ENCODE data around the gene SBF1.
"Not testable (repeated sequence)": the region's sequence is repeated elsewhere in the genome, so short reads cannot be mapped to it uniquely, and the experiment has no call there.

SBF1 gene, protein sequence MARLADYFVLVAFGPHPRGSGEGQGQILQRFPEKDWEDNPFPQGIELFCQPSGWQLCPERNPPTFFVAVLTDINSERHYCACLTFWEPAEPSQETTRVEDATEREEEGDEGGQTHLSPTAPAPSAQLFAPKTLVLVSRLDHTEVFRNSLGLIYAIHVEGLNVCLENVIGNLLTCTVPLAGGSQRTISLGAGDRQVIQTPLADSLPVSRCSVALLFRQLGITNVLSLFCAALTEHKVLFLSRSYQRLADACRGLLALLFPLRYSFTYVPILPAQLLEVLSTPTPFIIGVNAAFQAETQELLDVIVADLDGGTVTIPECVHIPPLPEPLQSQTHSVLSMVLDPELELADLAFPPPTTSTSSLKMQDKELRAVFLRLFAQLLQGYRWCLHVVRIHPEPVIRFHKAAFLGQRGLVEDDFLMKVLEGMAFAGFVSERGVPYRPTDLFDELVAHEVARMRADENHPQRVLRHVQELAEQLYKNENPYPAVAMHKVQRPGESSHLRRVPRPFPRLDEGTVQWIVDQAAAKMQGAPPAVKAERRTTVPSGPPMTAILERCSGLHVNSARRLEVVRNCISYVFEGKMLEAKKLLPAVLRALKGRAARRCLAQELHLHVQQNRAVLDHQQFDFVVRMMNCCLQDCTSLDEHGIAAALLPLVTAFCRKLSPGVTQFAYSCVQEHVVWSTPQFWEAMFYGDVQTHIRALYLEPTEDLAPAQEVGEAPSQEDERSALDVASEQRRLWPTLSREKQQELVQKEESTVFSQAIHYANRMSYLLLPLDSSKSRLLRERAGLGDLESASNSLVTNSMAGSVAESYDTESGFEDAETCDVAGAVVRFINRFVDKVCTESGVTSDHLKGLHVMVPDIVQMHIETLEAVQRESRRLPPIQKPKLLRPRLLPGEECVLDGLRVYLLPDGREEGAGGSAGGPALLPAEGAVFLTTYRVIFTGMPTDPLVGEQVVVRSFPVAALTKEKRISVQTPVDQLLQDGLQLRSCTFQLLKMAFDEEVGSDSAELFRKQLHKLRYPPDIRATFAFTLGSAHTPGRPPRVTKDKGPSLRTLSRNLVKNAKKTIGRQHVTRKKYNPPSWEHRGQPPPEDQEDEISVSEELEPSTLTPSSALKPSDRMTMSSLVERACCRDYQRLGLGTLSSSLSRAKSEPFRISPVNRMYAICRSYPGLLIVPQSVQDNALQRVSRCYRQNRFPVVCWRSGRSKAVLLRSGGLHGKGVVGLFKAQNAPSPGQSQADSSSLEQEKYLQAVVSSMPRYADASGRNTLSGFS (N-terminal part only)

DNA sequence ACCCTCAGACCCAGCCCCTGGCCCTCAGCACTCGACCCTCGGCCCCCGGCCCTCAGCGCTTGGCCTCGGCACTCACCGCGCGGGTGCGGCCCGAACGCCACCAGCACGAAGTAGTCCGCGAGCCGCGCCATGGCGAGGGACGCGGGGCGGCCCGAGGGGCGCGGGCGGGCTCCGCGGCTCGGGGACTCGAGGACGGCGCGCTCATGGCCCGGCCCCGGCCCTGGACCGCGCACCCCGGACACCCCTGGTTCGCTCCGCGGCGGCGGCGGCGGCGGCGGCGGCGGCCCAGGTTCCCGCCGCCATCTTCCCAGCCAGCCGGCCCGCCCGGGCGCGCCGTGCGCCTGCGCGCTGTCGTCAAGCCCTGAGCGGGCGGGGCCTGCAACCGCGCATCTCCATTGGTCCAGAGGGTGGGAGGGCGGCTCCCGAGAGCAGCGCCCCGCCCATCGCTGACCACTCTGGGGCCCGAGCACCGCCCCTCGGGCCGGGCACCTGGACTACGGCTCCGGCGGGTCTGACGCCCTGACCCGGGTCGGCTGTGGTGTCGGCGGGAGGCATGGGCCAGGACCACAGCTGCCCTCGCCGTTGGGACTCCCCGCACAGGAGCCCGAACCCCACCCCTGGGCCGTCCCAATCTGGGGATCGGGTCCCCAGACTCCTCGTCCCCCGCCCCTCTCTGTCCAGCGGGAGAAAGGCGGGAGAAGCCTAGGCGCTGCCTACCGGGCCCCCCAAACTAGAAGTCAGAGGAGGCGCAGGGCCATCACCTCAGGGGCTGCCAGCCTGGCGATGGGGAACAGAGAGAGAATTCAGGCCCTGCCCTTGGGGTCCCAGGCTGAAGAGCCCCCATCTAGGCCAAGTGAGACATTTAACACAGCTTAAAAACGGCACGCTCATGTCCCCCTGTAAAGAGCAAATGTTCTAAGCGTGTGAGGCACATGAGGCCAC, at the start of gene SBF1:
Gene SBF1, minus strand, starts transcription at position 326 of the 942 bp plus-strand sequence. Its CDS starts 195 bp downstream, at position 131.
- DNase-seq: peak; percentile 80 to 81

DNA sequence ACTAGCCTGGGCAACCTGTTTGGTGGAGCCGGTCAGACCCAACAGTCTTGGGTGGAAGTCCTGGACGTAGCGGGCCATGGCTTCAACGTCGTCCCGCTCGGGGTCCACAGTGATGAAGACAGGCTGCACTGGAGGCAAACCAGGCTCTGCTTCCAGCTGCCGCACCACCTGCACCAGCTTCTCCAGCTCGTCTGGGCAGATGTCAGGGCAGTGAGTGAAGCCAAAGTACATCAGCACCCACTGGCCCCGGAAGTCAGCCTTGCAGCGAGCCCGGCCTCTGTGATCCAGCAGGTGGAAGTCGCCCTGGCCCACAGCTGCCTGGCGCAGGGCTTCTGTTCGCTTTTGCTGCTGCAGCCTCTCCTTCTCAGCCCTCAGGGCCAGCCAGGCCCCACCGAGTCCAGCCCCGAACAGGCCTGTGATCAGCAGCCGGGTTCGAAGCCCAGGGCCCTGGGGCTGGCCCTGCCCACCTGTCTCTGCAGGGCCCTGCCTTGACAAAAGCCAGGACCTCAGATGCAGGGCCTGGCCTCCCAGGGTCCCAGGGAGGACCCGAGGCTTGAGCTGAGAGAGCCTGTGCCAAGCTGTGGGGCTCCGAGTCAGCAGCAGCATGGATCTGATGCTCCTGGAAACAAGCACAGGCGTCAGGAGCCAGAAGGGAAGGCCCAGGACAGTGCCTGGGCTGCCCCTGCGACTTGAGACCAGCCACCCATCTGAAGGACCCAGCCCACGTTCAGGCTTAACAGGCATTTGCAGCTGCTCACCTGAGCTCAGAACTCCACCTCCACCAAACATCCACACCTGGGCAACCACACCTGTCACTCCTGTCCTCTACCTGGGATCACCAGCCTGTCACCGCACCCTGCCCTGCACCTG, 49.2 kb upstream of the SBF1 start:
- DNase-seq: no peak

DNA sequence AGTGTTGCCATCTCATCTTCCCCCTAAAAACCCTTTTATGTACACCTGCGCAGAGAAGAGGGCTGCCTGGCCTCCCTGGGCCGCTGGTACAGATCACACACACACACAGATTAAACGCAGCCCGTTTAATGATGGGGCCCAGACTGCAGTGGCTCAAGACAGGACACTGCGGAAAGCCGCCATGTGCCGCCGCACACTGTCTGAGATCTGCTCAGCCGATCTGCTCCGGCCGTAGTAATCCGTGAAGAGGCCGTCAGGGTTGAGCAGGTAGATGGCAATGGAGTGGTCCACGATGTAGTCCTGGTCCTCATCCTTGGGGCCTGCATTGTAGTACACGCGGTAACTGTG, 48.6 kb upstream of the SBF1 start:
- DNase-seq: no peak

DNA sequence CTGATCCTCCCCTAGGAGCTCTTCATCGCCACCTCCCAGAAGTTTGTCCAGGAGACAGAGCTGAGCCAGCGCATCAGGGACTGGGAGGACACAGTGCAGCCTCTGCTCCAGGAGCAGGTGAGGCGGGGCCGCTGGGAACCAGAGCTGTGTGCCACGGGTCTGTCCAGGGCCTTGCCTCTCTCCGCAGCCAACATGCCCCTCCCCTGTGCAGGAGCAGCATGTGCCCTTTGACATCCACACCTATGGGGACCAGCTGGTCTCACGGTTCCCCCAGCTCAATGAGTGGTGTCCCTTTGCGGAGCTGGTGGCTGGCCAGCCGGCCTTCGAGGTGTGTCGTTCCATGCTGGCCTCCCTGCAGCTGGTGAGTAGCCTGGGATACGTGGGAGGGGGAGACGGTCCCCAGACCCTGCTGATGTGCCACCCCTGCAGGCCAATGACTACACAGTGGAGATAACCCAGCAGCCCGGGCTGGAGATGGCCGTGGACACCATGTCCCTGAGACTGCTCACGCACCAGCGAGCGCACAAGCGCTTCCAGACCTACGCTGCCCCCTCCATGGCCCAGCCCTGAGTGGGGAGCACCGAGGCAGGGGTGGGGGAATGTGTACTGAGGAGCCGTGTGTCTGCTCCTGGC, 48.1 kb upstream of the SBF1 start:
- no peak for DNase-seq

DNA sequence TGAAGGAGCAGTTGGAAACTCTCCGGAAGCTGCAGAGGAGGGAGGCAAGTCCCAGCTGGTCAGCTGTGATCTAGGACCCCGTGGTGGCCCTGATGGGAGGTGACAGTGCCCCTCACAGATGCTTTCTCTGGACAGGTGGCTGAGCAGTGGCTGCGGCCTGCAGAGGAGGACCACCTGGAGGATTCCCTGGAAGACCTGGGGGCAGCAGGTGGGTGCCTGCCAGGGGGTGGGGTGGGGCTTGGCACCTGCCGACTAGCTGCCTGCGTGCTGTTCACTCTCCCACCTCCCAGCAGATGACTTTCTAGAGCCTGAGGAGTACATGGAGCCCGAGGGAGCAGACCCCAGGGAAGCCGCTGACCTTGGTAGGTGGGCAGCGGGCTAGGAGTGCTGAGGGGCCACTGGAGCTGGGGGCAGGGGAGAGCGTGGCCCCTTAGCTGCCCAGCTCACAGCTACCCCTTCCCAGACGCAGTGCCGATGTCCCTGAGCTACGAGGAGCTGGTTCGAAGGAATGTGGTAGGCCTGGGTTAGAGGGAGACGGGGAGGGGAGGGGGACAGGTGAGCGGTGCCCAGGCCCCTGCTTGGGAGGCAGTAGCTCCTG, 47.5 kb upstream of the SBF1 start:
- DNase-seq: no peak

DNA sequence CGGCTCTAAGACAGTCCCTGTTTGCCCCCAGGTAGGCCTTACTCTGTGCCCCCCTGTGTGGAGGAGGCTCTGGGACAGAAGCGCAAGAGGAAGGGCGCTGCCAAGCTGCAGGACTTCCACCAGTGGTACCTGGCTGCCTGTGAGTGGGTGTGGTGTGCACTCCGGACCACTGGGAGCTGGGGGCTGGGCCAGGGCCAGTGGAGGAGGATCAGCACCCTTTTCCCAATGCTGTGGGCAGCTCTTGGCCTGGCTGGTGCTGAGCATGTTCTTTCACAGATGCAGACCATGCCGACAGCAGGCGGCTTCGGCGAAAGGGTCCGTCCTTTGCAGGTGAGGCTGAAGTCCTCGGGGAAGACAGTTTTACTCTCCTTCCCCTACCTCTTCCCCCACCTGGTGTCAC, 46.9 kb upstream of the SBF1 start:
- DNase-seq: no peak

DNA sequence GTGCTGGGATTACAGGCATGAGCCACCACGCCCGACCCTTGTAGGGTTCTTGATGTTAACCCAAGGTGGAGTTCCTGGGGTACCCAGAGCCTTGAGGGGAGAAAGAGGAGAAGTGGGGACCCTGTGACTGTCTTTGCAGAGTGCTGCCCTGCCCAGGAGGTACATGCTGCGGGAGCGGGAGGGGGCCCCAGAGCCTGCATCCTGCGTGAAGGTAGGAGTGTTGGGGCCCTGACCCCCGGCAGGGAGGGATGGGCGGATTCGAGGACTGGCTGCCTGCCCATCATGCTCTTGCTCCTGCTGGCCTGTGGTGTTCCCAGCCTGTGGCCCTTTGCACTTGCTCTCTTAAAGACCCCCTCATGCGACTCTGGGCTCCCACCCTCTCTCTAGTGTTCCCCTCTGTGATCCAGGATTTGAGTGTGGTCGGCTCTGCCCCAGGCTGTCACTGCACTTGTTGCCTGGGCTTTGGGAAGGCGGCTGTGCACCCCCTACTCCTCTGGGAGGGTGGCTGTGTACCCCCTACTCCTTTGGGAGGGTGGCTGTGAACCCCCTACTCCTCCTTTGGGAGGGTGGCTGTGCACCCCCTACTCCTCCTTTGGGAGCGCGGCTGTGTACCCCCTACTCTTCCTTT, 46.1 kb upstream of the SBF1 start:
- no peak for DNase-seq

DNA sequence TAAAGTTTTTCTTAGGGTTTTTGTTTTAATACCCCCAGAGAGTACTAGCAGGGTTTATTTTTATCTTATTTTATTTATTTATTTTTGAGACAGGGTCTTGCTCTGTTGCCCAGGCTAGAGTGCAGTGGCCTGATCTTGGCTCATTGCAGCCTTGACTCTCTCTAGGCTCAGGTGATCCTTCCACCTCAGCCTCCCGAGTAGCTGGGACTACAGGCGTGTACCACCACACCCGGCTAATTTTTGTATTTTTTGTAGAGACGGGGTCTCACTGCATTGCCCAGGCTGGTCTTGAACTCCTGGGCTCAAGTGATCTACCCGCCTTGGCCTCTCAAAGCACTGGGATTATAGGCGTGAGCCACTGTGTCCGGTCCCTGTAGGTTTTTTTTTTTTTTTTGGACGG, 45.3 kb upstream of the SBF1 start:
- not testable (repeated sequence) for DNase-seq

DNA sequence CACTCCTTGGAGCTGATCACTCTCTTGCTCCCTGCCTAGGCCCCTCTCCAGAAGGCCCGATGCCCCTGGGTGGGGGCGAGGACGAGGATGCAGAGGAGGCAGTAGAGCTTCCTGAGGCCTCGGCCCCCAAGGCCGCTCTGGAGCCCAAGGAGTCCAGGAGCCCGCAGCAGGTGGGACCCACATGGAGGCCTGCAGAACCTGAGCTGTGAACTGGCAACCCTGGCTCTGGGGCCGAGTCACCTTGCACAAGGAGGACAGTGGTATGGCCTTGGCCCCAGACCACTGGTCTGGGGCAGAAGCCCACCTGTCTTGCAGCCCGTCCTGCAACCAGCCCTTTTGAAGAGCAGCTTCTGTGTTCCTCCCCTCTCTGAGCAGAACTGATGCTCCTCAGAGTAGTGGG, 44.3 kb upstream of the SBF1 start:
- DNase-seq: no peak

DNA sequence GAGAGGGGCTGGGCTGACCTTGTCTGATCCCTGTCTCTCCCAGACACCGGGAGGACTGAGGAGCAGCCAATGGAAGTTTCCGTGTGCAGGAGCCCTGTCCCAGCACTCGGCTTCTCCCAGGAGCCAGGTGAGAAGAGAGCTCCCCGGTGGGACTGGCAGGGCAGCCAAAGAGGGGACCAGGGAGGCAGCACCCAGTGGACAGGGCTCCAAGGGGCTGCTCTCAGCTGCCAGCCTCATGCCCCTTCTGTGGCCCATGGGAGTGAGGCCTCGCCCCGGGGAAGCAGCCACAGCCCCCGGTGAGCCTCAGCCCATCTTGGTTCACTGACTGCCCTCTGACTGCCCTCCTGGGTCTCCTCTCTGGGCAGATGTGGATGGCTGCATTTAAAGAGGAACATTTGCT, 43.8 kb upstream of the SBF1 start:
- no peak for DNase-seq

DNA sequence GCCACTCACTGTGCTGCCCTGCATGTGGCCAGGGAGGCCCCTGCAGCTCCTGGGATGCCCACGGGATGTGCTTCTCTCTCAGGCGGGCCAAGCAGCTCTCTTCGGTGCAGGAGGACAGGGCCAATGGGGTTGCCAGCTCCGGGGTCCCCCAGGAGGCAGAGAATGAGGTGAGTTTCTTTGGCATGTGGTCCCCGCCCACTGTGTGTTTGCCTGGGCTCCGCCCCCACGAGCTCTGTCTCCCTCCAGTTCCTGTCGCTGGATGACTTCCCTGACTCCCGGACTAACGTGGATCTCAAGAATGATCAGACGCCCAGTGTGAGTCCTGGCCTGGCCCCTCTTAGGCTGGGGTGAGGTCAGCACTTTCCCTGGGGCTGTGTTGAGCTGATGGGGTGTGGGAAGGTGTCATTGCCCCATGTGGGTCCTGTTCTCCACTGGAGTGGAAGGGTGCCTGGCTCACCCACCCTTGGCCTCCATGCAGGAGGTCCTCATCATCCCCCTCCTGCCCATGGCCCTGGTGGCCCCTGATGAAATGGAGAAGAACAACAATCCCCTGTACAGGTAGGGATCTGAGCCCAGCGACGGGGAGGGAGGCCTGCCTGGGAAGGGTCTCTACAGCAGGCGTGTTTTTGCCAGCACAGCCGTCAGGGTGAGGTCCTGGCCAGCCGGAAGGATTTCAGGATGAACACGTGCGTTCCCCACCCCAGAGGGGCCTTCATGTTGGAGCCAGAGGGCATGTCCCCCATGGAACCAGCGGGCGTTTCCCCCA, 42.8 kb upstream of the SBF1 start:
- no peak for DNase-seq

DNA sequence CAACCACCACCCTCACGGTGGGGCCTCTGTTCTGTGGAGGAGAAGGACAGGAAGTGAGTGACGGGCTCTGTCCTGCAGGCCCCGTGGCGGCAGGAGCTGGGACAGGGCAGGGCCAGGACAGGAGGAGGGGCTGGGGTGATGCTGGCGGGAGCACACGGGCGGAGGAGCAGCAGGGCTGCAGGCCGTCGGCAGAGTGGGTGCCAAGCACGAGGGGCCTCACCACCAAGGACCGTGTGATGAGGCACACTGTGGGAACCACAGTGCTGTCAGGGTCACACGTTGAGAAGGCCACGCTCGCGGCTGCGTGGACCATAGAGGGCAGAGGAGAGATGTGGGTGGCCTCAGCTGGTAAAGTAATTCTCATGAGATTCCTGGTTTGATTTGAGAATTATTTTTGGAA, 42.1 kb upstream of the SBF1 start:
- no peak for DNase-seq

DNA sequence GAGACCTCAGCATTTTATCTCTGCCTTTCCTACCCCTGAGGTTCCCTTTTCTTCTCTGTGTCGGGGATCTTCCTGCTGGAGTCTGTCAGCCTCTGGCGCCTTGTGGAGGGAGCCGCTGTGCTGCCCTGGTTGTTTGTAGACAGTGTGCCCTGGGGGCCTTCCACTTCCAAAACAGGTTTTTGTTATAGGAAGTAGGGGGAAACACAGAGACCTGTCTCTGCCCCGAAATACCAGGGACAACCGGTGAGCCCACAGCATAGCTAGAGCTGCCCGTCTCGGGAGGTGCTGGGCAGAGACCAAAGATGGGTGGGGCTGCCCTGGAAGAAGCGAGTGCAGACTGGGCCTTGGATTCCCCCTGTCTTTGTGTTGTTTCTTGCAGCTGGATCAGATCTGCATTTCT, 41.2 kb upstream of the SBF1 start:
- DNase-seq: no peak

DNA sequence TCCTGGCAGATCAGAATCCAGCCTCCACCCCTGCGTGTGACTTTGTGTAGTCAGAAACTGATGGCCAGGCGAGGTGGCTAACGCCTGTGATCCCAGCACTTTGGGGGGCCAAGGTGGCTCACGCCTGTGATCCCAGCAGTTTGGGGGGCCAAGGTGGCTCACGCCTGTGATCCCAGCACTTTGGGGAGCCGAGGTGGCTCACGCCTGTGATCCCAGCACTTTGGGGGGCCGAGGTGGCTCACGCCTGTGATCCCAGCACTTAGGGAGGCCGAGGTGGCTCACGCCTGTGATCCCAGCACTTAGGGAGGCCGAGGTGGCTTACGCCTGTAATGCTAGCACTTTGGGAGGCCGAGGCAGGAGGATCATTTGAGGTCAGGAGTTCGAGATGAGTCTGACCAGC, 38.3 kb upstream of the SBF1 start:
- no peak for DNase-seq

DNA sequence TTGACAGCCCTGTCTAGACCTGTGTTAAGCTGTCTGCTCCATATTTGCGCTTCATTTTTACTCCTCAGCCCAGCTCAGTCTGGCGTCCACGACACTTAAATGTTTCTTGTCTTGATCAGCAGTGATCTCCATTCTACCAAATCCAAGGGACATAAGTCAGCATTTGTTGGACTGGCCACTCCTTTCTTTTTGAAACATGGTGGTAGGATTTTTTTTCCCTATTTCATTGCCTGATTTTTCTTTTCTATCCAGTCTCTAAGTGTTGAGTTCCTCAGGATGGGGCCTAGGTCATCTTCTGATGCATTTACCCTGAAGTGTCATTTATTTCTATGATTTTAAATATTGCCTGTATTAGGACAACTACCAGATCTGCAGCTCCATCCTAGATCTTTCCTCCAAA, 34.1 kb upstream of the SBF1 start:
- DNase-seq: no peak

DNA sequence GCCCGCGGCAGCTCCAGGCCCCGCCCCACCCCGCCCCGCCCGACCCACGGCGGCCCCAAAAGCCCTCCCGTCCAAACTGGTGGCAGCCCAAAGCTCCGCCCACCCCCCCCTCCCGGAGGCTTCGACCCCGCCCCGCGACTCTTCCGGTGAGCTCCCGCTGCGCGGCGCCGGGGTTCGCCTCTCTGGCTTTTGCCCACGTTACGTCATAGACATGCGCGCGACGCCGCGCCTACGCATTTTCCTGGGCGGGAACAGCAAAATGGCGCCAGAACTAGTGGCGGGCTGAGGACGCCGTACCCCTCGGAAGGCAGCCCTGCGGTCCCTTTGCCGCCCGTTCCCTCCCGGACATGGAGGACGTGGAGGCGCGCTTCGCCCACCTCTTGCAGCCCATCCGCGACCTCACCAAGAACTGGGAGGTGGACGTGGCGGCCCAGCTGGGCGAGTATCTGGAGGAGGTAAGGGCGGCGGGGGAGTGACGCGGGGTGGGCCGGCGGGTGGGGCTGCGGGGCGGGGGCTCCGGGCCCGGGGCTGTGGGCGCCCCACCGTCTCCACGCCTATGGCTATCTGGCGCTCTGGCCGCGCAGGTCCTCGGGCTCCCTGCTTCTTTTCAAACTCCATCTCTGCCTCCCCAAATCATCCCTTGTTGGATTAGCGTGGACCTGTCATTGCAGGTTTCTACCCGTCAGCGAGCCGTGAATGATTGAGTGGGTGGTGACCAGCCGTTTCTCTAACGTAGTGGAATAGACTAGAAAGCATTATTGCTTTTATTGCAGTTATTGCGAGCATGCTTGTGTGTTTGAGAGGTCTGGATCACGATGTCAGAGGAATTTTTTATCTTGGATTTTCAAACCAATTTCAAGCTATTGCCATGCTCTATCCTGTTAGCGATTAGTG, 33.4 kb upstream of the SBF1 start, which contains the start of gene NCAPH2:
Gene NCAPH2, plus strand, starts transcription at position 234 of the 894 bp plus-strand sequence. Its CDS starts 114 bp downstream, at position 348.
- peak; percentile 96 to 97 for DNase-seq

DNA sequence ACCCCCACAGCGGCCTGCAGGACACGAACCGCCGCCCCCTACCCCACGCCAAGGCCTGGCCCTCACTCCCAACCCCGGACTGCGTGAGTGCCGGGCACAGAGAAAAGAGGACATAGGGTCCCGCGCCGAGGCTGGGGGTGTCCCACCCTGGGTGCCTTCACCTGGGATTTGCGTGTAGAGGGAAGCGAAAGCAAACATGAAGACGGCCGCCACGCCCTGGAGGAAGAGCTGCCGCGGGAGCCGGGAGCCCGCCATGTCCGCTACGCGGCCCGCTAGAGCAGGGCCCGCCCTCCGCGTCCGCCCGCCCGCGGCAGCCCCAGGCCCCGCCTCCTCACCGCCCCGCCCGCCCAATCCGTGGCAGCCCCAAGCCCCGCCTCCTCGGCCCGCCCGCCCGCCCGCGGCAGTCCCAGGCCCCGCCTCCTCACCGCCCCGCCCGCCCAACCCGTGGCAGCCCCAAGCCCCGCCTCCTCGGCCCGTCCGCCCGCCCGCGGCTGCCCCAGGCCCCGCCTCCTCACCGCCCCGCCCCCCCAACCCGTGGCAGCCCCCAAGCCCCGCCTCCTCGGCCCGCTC, 32.7 kb upstream of the SBF1 start, which contains the start of gene LMF2:
Gene LMF2, minus strand, starts transcription at position 282 of the 570 bp plus-strand sequence. Its CDS starts 27 bp downstream, at position 255.
- DNase-seq: peak; percentile 90 to 91
